ENCODE data around the gene SMOC1.

DNA sequence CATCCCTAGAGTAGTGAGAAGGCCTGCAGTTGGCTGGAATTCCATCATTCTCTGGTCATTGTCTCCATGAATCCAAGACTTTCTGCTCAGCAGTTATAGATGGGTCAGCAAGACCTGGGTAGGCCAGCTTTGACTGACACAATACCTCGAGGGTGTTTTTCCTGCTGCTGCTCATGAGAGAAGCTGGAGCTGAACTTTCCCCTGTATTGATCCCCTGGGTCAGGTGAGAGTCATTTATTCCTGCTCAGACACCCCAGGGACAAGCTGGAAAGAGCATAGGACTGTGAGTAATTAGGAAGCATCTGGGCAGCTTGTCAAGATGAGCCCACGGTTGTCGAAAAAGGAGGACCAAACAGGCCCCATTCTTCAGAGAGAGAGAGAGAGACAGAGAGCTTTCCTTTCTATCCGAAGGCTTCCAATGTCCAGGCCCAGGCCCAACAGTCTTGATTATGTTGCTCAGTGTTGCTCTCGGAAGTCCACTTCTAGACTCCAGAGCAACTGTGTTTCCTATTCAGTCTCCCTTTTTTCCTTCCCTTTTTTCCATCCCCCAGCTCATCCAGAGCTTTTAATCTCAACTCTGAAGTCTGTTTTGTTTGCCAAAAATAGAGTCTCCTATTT lies 178.4 kb downstream of the SMOC1 start:
- TF ChIP-seq, protein P1, sequence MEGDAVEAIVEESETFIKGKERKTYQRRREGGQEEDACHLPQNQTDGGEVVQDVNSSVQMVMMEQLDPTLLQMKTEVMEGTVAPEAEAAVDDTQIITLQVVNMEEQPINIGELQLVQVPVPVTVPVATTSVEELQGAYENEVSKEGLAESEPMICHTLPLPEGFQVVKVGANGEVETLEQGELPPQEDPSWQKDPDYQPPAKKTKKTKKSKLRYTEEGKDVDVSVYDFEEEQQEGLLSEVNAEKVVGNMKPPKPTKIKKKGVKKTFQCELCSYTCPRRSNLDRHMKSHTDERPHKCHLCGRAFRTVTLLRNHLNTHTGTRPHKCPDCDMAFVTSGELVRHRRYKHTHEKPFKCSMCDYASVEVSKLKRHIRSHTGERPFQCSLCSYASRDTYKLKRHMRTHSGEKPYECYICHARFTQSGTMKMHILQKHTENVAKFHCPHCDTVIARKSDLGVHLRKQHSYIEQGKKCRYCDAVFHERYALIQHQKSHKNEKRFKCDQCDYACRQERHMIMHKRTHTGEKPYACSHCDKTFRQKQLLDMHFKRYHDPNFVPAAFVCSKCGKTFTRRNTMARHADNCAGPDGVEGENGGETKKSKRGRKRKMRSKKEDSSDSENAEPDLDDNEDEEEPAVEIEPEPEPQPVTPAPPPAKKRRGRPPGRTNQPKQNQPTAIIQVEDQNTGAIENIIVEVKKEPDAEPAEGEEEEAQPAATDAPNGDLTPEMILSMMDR (IDR thresholded peaks at IDR 0.05) = no peak
- TF ChIP-seq POLR2A (IDR thresholded peaks at IDR 0.05) (no peak), POLR2AphosphoS5 (IDR thresholded peaks at IDR 0.05) (no peak)
